ENCODE data around the gene CCSAP. TPM values are rescaled to one million over a fixed set of nuclear protein-coding genes. Genes with fewer than 3 reads are reported as not detected.

CCSAP gene
- total and polyA plus RNA-seq, 2 of the 13 experiments (the other 11 are each of a cell fraction or from before 2014, with no cell fraction given): 3.7 to 9.0 TPM

DNA sequence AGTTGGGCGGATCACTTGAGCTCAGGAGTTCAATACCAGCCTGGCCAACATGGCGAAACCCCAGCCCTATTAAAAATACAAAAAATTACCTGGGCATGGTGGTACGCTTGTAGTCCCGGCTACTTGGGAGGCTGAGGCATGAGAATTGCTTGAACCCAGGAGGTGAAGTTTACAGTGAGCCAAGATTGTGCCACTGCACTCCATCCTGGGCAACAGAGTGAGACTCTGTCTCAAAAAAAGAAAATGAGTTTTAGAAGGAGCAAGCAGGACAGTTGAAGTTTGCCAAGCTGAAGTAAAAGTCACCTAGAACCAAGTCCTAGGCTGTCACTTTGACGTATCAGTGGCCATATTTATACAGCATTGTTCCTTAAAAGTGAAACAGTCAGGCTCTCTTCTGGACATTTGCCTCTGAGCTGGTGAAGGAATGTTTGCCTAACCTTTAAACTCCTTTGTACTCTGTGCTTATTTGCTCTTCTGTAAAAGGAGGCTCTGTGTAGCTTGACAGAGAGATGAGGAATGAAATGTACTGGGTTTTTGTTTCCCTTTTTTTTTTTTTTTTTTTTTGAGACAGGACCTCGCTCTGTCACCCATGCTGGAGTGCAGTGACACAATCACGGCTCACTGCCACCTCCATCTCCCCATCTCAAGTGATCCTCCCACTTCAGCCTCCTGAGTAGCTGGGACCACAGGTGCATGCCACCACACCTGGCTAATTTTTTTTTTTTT lies 69.2 kb downstream of the CCSAP start (continued):
- TF ChIP-seq ZNF589 (CRISPR knock-in tag; conservative IDR thresholded peaks at IDR 0.05) (no peak), GLI4 (CRISPR knock-in tag; IDR thresholded peaks at IDR 0.05; ENCODE audit: borderline replicate concordance) (no peak), ZFAT (CRISPR knock-in tag; conservative IDR thresholded peaks at IDR 0.05) (no peak), MTF1 (CRISPR knock-in tag; IDR thresholded peaks at IDR 0.05) (no peak), RFX1 (IDR thresholded peaks at IDR 0.05) (no peak), TCF12 (IDR thresholded peaks at IDR 0.05) (no peak), TCF12 (CRISPR knock-in tag; IDR thresholded peaks at IDR 0.05) (peak; percentile 68; the same call in 1 of the 2 replicates), NCOA5 (CRISPR knock-in tag; IDR thresholded peaks at IDR 0.05) (no peak), GATA4 (IDR thresholded peaks at IDR 0.05; ENCODE audit: borderline replicate concordance, low read depth) (peak; percentile 61; the same call in 1 of the 2 replicates), HNRNPK (IDR thresholded peaks at IDR 0.05; ENCODE audit: low read depth, low read length, poor library complexity, severe bottlenecking) (no peak), ZNF160 (CRISPR knock-in tag; IDR thresholded peaks at IDR 0.05) (no peak), HNRNPUL1 (IDR thresholded peaks at IDR 0.05; ENCODE audit: low read depth, low read length) (no peak), KDM3A (CRISPR knock-in tag; IDR thresholded peaks at IDR 0.05; ENCODE audit: low read depth) (no peak), ZNF569 (CRISPR knock-in tag; IDR thresholded peaks at IDR 0.05; ENCODE audit: borderline replicate concordance) (no peak), RAD51 (IDR thresholded peaks at IDR 0.05; ENCODE audit: borderline replicate concordance) (no peak), POLR2AphosphoS5 (IDR thresholded peaks at IDR 0.05; ENCODE audit: low read depth, low read length) (peak; percentile 42; the same call in 1 of the 2 replicates), ZNF451 (CRISPR knock-in tag; IDR thresholded peaks at IDR 0.05) (no peak), TOPORS (CRISPR knock-in tag; IDR thresholded peaks at IDR 0.05) (no peak), ZKSCAN1 (IDR thresholded peaks at IDR 0.05; ENCODE audit: low read length) (no peak), ZNF678 (CRISPR knock-in tag; IDR thresholded peaks at IDR 0.05) (no peak), PAWR (CRISPR knock-in tag; IDR thresholded peaks at IDR 0.05; ENCODE audit: borderline replicate concordance) (no peak), ZNF33B (CRISPR knock-in tag; IDR thresholded peaks at IDR 0.05) (0 out of 2 replicates have a peak, but pooled peaks have one; percentile 41)
- TF ChIP-seq, protein P1, sequence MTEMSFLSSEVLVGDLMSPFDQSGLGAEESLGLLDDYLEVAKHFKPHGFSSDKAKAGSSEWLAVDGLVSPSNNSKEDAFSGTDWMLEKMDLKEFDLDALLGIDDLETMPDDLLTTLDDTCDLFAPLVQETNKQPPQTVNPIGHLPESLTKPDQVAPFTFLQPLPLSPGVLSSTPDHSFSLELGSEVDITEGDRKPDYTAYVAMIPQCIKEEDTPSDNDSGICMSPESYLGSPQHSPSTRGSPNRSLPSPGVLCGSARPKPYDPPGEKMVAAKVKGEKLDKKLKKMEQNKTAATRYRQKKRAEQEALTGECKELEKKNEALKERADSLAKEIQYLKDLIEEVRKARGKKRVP (CRISPR knock-in tag; IDR thresholded peaks at IDR 0.05): peak in 1 of 2 experiments; percentile 16; a peak in 1 of 4 replicates
- TF ChIP-seq, protein P2, sequence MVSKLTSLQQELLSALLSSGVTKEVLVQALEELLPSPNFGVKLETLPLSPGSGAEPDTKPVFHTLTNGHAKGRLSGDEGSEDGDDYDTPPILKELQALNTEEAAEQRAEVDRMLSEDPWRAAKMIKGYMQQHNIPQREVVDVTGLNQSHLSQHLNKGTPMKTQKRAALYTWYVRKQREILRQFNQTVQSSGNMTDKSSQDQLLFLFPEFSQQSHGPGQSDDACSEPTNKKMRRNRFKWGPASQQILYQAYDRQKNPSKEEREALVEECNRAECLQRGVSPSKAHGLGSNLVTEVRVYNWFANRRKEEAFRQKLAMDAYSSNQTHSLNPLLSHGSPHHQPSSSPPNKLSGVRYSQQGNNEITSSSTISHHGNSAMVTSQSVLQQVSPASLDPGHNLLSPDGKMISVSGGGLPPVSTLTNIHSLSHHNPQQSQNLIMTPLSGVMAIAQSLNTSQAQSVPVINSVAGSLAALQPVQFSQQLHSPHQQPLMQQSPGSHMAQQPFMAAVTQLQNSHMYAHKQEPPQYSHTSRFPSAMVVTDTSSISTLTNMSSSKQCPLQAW (CRISPR knock-in tag; IDR thresholded peaks at IDR 0.05): peak; percentile 35; the same call in 1 of the 2 replicates
- TF ChIP-seq, protein P3, sequence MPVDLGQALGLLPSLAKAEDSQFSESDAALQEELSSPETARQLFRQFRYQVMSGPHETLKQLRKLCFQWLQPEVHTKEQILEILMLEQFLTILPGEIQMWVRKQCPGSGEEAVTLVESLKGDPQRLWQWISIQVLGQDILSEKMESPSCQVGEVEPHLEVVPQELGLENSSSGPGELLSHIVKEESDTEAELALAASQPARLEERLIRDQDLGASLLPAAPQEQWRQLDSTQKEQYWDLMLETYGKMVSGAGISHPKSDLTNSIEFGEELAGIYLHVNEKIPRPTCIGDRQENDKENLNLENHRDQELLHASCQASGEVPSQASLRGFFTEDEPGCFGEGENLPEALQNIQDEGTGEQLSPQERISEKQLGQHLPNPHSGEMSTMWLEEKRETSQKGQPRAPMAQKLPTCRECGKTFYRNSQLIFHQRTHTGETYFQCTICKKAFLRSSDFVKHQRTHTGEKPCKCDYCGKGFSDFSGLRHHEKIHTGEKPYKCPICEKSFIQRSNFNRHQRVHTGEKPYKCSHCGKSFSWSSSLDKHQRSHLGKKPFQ (CRISPR knock-in tag; IDR thresholded peaks at IDR 0.05; ENCODE audit: insufficient replicate concordance): no peak
- TF ChIP-seq, protein P4, sequence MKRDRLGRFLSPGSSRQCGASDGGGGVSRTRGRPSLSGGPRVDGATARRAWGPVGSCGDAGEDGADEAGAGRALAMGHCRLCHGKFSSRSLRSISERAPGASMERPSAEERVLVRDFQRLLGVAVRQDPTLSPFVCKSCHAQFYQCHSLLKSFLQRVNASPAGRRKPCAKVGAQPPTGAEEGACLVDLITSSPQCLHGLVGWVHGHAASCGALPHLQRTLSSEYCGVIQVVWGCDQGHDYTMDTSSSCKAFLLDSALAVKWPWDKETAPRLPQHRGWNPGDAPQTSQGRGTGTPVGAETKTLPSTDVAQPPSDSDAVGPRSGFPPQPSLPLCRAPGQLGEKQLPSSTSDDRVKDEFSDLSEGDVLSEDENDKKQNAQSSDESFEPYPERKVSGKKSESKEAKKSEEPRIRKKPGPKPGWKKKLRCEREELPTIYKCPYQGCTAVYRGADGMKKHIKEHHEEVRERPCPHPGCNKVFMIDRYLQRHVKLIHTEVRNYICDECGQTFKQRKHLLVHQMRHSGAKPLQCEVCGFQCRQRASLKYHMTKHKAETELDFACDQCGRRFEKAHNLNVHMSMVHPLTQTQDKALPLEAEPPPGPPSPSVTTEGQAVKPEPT (CRISPR knock-in tag; IDR thresholded peaks at IDR 0.05; ENCODE audit: low read depth): no peak
